ENCODE measurements around the gene HNRNPM. TPM values are rescaled to one million over a fixed set of nuclear protein-coding genes. Genes with fewer than 3 reads are reported as not detected.

Gene HNRNPM
- total RNA-seq, 4 donors from 2014 or later: 103 to 126 (median 116) TPM

DNA sequence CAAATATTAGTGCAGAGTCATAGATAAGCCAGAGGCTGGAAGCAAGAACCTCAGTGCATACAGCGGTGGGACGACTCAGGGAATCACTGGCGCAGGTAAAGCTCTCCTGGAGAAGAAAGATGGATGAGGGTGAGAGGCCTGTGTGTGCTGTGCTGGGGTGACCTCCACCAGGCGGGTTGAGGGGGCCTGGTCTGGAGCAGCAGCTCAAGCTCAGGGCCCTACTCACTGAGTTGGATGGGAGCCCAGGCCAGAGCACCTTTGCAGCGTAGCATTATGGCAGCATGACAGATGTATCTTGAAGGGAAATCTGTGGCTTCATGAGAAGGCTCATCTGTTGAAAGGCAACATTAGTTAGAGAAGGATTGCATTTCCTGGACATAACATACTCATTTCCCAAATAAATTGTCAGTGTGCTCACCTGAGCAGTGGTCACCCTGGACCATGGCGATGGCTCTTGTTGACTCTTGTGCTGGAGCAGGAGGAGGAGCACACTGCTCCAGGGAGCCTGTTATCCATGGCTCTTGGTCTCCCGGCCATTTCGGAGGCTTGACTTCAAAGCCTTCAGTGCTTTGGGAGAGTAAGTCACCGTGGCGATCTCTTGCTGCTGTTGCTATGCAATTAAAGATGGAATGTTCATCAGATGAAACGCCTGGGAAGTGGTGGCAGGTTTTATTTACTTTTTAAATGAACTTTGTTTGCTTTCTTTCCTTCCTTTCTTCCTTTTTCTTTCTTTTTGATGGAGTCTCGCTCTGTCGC is 25.0 kb downstream of the HNRNPM start:
- intact Hi-C loops (cut with DNase I): no loop called here
- H3K9me3 ChIP-seq: no peaks in the 10 kb centered on the region
- 86% methylated on average over 11 of the region's 13 CpGs for WGBS
- H3K27me3 ChIP-seq: no peaks in the 10 kb centered on the region
- DNase-seq (ENCODE audit: extremely low spot score): no peak
- H3K4me3 ChIP-seq: no peak overlapping the region
- peaks cover 0 to 7% (median 3%) of the 10 kb centered on the region in 4 donors for H3K4me1 ChIP-seq
- H3K27ac ChIP-seq (replicated peaks in 1 of 4): no peak overlapping the region
- TF ChIP-seq POLR2A (IDR thresholded peaks at IDR 0.05; ENCODE audit: low read depth) (no peak), EP300 (IDR thresholded peaks at IDR 0.05) (no peak)
- H3K36me3 ChIP-seq: peaks cover 91 to 100% (median 99%) of the 10 kb centered on the region in 4 donors

DNA sequence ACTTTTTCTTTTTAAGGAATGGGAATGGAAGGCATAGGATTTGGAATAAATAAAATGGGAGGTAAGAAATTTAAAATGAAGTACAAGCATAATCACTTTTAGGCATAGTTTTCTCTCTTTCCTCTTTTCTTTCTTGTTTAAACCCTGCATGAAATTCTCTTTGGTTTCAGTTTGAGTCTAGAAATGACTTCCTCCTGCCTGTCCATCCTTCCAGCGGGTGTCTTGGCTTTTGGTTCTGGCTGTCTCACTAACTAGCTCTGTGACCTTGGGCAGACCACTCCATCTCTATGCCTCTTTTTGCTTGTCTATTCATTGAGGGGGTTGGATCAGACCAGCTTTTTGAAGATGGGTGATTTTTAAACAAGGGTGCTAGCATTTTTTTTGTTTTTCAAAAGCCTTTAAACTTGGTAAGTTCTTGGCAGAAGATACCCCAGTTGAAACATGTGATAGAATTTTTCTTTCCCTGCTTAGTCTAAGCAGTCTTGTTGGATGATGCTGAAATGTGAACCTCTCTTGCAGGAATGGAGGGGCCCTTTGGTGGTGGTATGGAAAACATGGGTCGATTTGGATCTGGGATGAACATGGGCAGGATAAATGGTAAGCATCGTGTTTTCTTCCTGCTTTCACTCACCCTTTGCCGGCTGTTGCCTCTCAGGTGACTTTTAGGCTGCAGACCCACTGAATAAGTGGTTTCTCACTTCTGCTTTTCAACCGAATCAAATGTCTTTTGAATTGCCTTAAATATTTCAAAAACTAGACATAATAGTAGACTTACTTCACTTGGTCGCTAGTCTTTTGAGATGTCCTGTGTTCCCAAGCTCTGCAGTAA is 29.1 kb downstream of the HNRNPM start:
- Histone ChIP-seq H3K9me3 (no peaks in the 10 kb centered on the region), H3K36me3 (peaks cover 71 to 100% (median 95%) of the 10 kb centered on the region in 4 donors), H3K27ac (replicated peaks in 1 of 4) (no peak overlapping the region), H3K27me3 (no peaks in the 10 kb centered on the region), H3K4me1 (peaks cover 17 to 28% (median 25%) of the 10 kb centered on the region in 4 donors), H3K4me3 (no peak overlapping the region)
- WGBS: 79% methylated on average over 6 of the region's 6 CpGs
- DNase-seq (ENCODE audit: extremely low spot score): no peak
- TF ChIP-seq, protein P1, sequence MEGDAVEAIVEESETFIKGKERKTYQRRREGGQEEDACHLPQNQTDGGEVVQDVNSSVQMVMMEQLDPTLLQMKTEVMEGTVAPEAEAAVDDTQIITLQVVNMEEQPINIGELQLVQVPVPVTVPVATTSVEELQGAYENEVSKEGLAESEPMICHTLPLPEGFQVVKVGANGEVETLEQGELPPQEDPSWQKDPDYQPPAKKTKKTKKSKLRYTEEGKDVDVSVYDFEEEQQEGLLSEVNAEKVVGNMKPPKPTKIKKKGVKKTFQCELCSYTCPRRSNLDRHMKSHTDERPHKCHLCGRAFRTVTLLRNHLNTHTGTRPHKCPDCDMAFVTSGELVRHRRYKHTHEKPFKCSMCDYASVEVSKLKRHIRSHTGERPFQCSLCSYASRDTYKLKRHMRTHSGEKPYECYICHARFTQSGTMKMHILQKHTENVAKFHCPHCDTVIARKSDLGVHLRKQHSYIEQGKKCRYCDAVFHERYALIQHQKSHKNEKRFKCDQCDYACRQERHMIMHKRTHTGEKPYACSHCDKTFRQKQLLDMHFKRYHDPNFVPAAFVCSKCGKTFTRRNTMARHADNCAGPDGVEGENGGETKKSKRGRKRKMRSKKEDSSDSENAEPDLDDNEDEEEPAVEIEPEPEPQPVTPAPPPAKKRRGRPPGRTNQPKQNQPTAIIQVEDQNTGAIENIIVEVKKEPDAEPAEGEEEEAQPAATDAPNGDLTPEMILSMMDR (IDR thresholded peaks at IDR 0.05): no peak
- TF ChIP-seq POLR2AphosphoS5 (IDR thresholded peaks at IDR 0.05) (no peak), EP300 (IDR thresholded peaks at IDR 0.05) (no peak), POLR2A (IDR thresholded peaks at IDR 0.05; ENCODE audit: low read depth) (no peak)
- intact Hi-C loops (cut with DNase I): no loop called here

DNA sequence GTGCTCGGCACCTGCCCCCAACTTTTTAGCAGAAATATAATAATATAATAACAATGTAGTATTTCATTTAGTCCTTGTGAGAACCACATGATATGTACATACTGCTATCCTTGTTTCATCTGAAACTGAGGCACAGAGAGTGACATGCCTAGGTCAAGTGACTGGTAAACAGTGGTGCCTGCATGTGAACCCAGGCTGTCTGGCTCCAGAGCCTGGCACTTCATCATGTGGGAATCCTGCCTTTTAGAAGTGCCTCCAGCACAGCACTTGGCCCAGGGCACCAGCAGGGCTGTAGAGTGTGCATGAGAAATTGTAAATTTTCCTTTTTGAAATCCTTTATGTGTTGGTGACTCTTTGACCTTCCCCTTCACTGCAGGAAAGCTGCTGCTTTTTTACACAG is 30.2 kb downstream of the HNRNPM start:
- Histone ChIP-seq H3K4me1 (peaks cover 18 to 28% (median 23%) of the 10 kb centered on the region in 4 donors), H3K27me3 (no peaks in the 10 kb centered on the region), H3K36me3 (peaks cover 60 to 96% (median 86%) of the 10 kb centered on the region in 4 donors), H3K9me3 (no peaks in the 10 kb centered on the region), H3K27ac (replicated peaks in 1 of 4) (no peak overlapping the region), H3K4me3 (no peak overlapping the region)
- WGBS: 100% methylated on average over 1 of the region's 1 CpG
- no peak for DNase-seq (ENCODE audit: extremely low spot score)
- intact Hi-C loops (cut with DNase I): no loop called here
- TF ChIP-seq EP300 (IDR thresholded peaks at IDR 0.05): no peak
- TF ChIP-seq POLR2A (IDR thresholded peaks at IDR 0.05; ENCODE audit: low read depth): no peak
- TF ChIP-seq POLR2AphosphoS5 (IDR thresholded peaks at IDR 0.05): no peak
- TF ChIP-seq, protein P1 (IDR thresholded peaks at IDR 0.05): no peak

DNA sequence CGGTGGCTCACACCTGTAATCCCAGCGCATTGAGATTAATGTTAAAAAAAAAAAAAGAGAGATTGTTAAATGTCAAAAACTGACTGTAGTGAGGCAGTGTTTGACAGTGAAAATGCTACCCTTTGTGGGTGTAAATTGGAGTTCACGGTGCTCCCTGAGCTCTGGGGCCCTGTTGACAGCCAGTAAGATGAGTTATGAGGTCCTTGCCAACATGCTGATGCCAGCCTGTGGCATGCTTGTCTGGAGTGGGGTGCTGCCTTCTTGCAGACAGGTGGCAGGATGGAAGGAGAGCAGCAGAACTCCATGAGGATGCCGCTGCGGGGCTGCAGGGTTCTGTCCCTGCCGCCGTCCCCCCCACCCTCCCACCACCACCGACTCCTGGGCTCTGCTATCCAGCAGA is 31.7 kb downstream of the HNRNPM start:
- Histone ChIP-seq H3K4me3 (no peak overlapping the region), H3K27ac (replicated peaks in 1 of 4) (no peak overlapping the region), H3K4me1 (peaks cover 29 to 43% (median 37%) of the 10 kb centered on the region in 4 donors), H3K36me3 (peaks cover 46 to 95% (median 78%) of the 10 kb centered on the region in 4 donors), H3K9me3 (no peaks in the 10 kb centered on the region), H3K27me3 (no peaks in the 10 kb centered on the region)
- TF ChIP-seq, protein P1 (IDR thresholded peaks at IDR 0.05): no peak
- no peak for TF ChIP-seq EP300 (IDR thresholded peaks at IDR 0.05)
- TF ChIP-seq POLR2AphosphoS5 (IDR thresholded peaks at IDR 0.05): no peak
- no peak for TF ChIP-seq POLR2A (IDR thresholded peaks at IDR 0.05; ENCODE audit: low read depth)
- no peak for DNase-seq (ENCODE audit: extremely low spot score)
- intact Hi-C loops (cut with DNase I): no loop called here
- WGBS: 73% methylated on average over 5 of the region's 8 CpGs

DNA sequence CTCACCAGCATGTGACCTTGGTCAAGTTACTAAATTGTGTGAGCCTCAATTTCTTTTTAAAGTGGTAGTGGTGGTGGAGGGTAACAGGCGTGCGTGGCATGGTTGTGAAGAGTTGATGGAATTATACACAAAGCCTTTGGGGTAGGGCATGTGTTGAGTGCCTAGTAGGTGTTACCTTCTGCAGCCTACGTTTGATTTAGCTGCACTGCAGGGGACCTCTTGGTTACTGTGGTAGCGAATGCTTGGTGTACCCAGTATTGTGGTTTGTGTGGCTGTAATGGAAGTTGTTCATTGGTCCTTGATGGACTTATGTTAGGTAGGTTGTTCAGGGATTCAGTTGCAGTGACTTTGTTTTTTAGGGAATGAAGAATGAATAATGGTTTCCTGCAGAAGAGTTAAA is 33.1 kb downstream of the HNRNPM start:
- no peak for DNase-seq (ENCODE audit: extremely low spot score)
- Histone ChIP-seq H3K4me3 (no peak overlapping the region), H3K9me3 (no peaks in the 10 kb centered on the region), H3K27me3 (no peaks in the 10 kb centered on the region), H3K4me1 (peaks cover 39 to 57% (median 46%) of the 10 kb centered on the region in 4 donors), H3K27ac (replicated peaks in 1 of 4) (no peak overlapping the region), H3K36me3 (peaks cover 36 to 92% (median 71%) of the 10 kb centered on the region in 4 donors)
- WGBS: 75% methylated on average over 4 of the region's 4 CpGs
- intact Hi-C loops (cut with DNase I): no loop called here
- TF ChIP-seq POLR2AphosphoS5 (IDR thresholded peaks at IDR 0.05): no peak
- TF ChIP-seq, protein P1 (IDR thresholded peaks at IDR 0.05): no peak
- TF ChIP-seq EP300 (IDR thresholded peaks at IDR 0.05): no peak
- TF ChIP-seq POLR2A (IDR thresholded peaks at IDR 0.05; ENCODE audit: low read depth): no peak

Data from esophagus muscularis mucosa (tissue), 4 donors.